SU-DHL-6 (cell line): ENCODE results near the gene TSNAX.

Experiments
- H2AFZ ChIP-seq: fragments of 200-600 bp; sonication (generic); 2 replicates; pipeline ENCODE4 v1.6.1; 2014; ENCODE audit warnings: low read depth, mild to moderate bottlenecking, moderate library complexity, mixed read lengths, antibody characterized with exemption, low read length; ENCODE audit not compliant: severe bottlenecking
- H3F3A ChIP-seq: fragments of 200-600 bp; shearing (Covaris generic); 2 replicates; pipeline ENCODE4 v1.6.0; 2016; ENCODE audit warnings: antibody characterized with exemption, mild to moderate bottlenecking; ENCODE audit not compliant: insufficient read depth
- H3K27ac ChIP-seq: fragments of 200-600 bp; sonication (generic); 2 replicates; pipeline ENCODE4 v1.5.1; 2016; ENCODE audit warnings: low read depth, mild to moderate bottlenecking, low read length, moderate library complexity, mixed read lengths
- H3K27me3 ChIP-seq: fragments of 200-600 bp; sonication (generic), shearing (Covaris generic); 2 replicates; pipeline ENCODE4 v1.6.0; 2014; ENCODE audit warnings: mild to moderate bottlenecking, low read length
- H3K36me3 ChIP-seq: fragments of 200-600 bp; sonication (generic); 2 replicates; pipeline ENCODE4 v1.6.1; 2014; ENCODE audit warnings: mild to moderate bottlenecking, low read length, mixed read lengths
- H3K4me2 ChIP-seq: fragments of 300-600, 200-600 bp; shearing (Covaris generic), sonication (generic); 2 replicates; pipeline ENCODE4 v1.6.0; 2014; ENCODE audit warnings: low read length, low read depth, mild to moderate bottlenecking; ENCODE audit not compliant: poor library complexity, severe bottlenecking
- H3K4me3 ChIP-seq: fragments of 200-600 bp; sonication (generic); 2 replicates; pipeline ENCODE4 v1.5.1; 2014; ENCODE audit warnings: antibody characterized with exemption, low read length, mild to moderate bottlenecking, mixed read lengths; ENCODE audit not compliant: insufficient read depth, poor library complexity, severe bottlenecking
- H3K79me2 ChIP-seq: fragments of 200-600 bp; sonication (generic); 2 replicates; pipeline ENCODE4 v1.6.1; 2014; ENCODE audit warnings: mild to moderate bottlenecking, low read length, moderate library complexity; ENCODE audit not compliant: insufficient read depth
- H3K9ac ChIP-seq: fragments of 200-600 bp; sonication (generic); 2 replicates; pipeline ENCODE4 v1.7.0; 2014; ENCODE audit warnings: mild to moderate bottlenecking, low read length
- H3K9me2 ChIP-seq: fragments of 200-600 bp; sonication (generic); replicated peaks from 2 replicates; pipeline ENCODE4 v1.6.1; 2014; ENCODE audit warnings: low read length; ENCODE audit not compliant: insufficient read depth
- H3K9me3 ChIP-seq: fragments of 200-600 bp; sonication (generic); 2 replicates; pipeline ENCODE4 v1.6.1; 2014; ENCODE audit warnings: low read length, mixed read lengths; ENCODE audit not compliant: insufficient read depth
- H4K20me1 ChIP-seq: fragments of 200-600 bp; sonication (generic); 2 replicates; pipeline ENCODE4 v1.6.1; 2014; ENCODE audit warnings: low read depth, mild to moderate bottlenecking, antibody characterized with exemption, low read length, moderate library complexity, mixed read lengths
- EZH2phosphoT487 ChIP-seq: fragments of 200-600 bp; sonication (generic), shearing (Covaris generic); conservative IDR thresholded peaks from 2 replicates; pipeline ENCODE4 v1.6.1; 2018; ENCODE audit warnings: mild to moderate bottlenecking, antibody characterized with exemption, low read length, moderate library complexity, mixed read lengths
- TF ChIP-seq, protein P1 (sequence below): fragments of 200-600 bp; sonication (generic); IDR thresholded peaks from one replicate; pipeline ENCODE4 v1.5.1; 2017; ENCODE audit warnings: antibody characterized with exemption, mild to moderate bottlenecking, low read length, moderate library complexity; ENCODE audit not compliant: insufficient read depth, poor library complexity, severe bottlenecking

Gene TSNAX

GRCh38 chr1:231600458-231600976, 72.0 kb downstream of the TSNAX start:
- no peaks in the 10 kb centered on the region for H3K9me2 ChIP-seq
- H3K36me3 ChIP-seq, result no peaks in the 10 kb centered on the region
- no peaks in the 10 kb centered on the region for H3F3A ChIP-seq
- no peak overlapping the region for H2AFZ ChIP-seq
- H3K9me3 ChIP-seq, result no peaks in the 10 kb centered on the region
- H3K27ac ChIP-seq, result no peak overlapping the region
- no peak overlapping the region for H3K9ac ChIP-seq
- no peaks in the 10 kb centered on the region for H3K27me3 ChIP-seq
- H3K79me2 ChIP-seq, result no peaks in the 10 kb centered on the region
- H3K4me2 ChIP-seq, result no peak overlapping the region
- no peak overlapping the region for H3K4me3 ChIP-seq
- TF ChIP-seq, protein P1, sequence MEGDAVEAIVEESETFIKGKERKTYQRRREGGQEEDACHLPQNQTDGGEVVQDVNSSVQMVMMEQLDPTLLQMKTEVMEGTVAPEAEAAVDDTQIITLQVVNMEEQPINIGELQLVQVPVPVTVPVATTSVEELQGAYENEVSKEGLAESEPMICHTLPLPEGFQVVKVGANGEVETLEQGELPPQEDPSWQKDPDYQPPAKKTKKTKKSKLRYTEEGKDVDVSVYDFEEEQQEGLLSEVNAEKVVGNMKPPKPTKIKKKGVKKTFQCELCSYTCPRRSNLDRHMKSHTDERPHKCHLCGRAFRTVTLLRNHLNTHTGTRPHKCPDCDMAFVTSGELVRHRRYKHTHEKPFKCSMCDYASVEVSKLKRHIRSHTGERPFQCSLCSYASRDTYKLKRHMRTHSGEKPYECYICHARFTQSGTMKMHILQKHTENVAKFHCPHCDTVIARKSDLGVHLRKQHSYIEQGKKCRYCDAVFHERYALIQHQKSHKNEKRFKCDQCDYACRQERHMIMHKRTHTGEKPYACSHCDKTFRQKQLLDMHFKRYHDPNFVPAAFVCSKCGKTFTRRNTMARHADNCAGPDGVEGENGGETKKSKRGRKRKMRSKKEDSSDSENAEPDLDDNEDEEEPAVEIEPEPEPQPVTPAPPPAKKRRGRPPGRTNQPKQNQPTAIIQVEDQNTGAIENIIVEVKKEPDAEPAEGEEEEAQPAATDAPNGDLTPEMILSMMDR, result no peak
- TF ChIP-seq EZH2phosphoT487, result no peak
- no peaks in the 10 kb centered on the region for H4K20me1 ChIP-seq

DNA sequence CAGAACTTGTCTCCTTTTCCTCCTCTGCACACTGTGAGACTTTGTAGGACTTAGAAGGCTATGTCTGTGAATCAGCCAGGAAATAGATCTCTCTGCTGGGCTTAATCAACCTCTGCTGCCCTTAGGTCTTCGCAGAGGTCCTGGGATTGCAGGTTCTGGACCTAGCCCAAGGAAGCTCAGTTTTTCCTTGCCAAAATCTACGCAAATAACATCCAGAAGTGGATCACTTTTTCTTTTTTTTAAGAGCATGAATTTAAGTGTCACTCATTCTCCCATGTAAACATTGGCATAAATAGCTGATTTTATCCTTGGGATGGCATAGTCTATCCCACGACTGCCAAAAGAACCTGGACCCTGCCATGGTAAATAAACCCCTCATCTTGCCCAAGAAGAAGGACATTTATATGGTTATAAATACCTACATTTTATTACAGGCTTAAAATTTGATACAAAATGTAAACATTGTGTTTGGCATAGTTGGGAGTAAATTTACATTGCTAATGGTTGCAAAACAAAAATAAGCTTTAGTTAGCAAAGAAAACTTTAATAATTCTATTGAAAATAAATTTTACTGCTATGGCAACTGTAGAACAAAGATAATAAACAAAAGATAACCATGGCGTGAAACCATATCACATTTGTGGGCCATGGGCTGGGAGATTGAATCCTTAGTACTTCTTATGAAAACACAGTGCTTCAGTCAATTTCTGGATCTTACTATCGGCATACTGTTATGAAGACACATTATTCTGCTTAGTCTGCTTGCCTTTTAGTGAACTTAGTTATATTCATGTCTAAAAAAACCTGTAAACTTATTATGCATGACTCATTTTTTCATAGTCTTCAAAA, 73.6 kb downstream of the TSNAX start:
- no peaks in the 10 kb centered on the region for H3K79me2 ChIP-seq
- H3K27ac ChIP-seq, result no peak overlapping the region
- H3K4me3 ChIP-seq, result no peak overlapping the region
- H3K9me3 ChIP-seq, result no peaks in the 10 kb centered on the region
- no peaks in the 10 kb centered on the region for H3K27me3 ChIP-seq
- no peaks in the 10 kb centered on the region for H3K9me2 ChIP-seq
- no peak overlapping the region for H3K4me2 ChIP-seq
- no peak overlapping the region for H3K9ac ChIP-seq
- H2AFZ ChIP-seq, result no peak overlapping the region
- no peaks in the 10 kb centered on the region for H3F3A ChIP-seq
- no peak for TF ChIP-seq EZH2phosphoT487
- TF ChIP-seq, protein P1, result no peak
- no peaks in the 10 kb centered on the region for H4K20me1 ChIP-seq
- no peaks in the 10 kb centered on the region for H3K36me3 ChIP-seq

- H3K9me3 ChIP-seq, result no peaks in the 10 kb centered on the region
- no peaks in the 10 kb centered on the region for H3F3A ChIP-seq
- TF ChIP-seq, protein P1, result no peak
- no peak for TF ChIP-seq EZH2phosphoT487
- no peak overlapping the region for H3K4me2 ChIP-seq
- no peak overlapping the region for H2AFZ ChIP-seq
- H3K4me3 ChIP-seq, result no peak overlapping the region
- no peaks in the 10 kb centered on the region for H3K27me3 ChIP-seq
- H3K9ac ChIP-seq, result no peak overlapping the region
- H3K27ac ChIP-seq, result no peak overlapping the region
- no peaks in the 10 kb centered on the region for H4K20me1 ChIP-seq
- H3K36me3 ChIP-seq, result no peaks in the 10 kb centered on the region
- no peaks in the 10 kb centered on the region for H3K9me2 ChIP-seq
- no peaks in the 10 kb centered on the region for H3K79me2 ChIP-seq
These were observed 74.2 kb downstream of the TSNAX start for GRCh38 chr1:231602673-231602984.
